Measurements from ENCODE around the gene ZFP92. TPM values are rescaled to one million over a fixed set of nuclear protein-coding genes. Genes with fewer than 3 reads are reported as not detected.

ZFP92 gene
- total and polyA plus RNA-seq, 2 of the 8 experiments (the other 6 are each of a cell fraction or from before 2014, with no cell fraction given), result 0.14 to 0.41 TPM

DNA sequence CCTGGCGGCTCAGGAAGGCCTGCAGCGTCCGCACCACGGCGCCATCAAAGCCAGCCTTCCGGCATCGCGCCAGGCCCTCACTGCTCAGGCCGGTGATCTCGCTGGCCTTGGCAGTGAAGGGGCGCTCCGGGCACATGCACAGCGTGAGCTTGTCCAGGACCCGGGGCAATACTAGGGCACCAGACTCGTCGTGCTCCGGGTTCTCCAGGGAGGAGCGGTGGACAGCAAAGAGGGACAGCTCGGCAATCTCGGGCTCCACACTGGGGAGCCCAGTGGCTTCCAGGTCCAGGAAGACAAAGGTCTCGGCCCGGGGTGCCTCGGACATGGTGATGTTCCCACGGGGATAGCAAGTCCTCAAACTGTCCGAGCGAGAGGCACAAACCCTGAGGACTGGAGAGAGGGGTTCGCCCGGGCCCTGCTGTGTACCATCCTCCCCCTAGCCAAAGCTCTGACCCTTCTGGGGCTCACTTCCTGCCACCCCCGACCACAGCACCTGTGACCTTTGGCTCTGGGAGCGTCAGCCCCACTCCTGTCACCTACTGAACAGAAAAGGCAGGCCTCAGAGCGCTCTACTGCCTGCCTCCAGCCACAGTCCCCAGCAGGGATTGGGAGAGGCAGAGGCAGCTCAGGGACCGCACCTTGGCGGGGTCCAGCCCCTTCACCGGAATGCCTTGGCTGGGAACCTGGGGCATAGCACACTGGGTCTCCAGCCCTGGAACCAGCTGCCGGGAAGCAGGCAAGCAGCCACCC, 34.0 kb downstream of the ZFP92 start (continued):
- no peak for TF ChIP-seq SP4 (IDR thresholded peaks at IDR 0.05; ENCODE audit: low read length)
- no peak for TF ChIP-seq JUND (IDR thresholded peaks at IDR 0.05; ENCODE audit: low read length)
- no peak for TF ChIP-seq FOSL1 (IDR thresholded peaks at IDR 0.05; ENCODE audit: insufficient read depth, low read depth, low read length)
- TF ChIP-seq POLR2A (IDR thresholded peaks at IDR 0.05; ENCODE audit: control extremely low read depth in 1 of 2, low read depth in 2 of 2, low read length in 2 of 2), result no peak
- TF ChIP-seq HDAC2 (IDR thresholded peaks at IDR 0.05; ENCODE audit: borderline replicate concordance in 1 of 2, low read depth in 2 of 2, low read length in 2 of 2), result no peak
- TF ChIP-seq SP2 (IDR thresholded peaks at IDR 0.05; ENCODE audit: low read length), result no peak
- no peak for TF ChIP-seq YY1 (IDR thresholded peaks at IDR 0.05; ENCODE audit: low read depth, low read length)
- TF ChIP-seq BRCA1 (IDR thresholded peaks at IDR 0.05; ENCODE audit: low read depth, low read length), result no peak

Data from H1 (cell line).